Stomach (tissue), 4 donors: ENCODE data around the gene PAH.

Experiments used
- CTCF ChIP-seq, 7 experiments: fragments of 450-650 bp in 4 of 7; fragments of 200-600 bp in 3 of 7; sonication (generic) in 3 of 7; IDR thresholded peaks; one replicate each; pipeline ENCODE4 v1.5.1; 2016 to 2019; ENCODE audit warnings: antibody characterized with exemption in 7 of 7, control low read depth in 2 of 7, mild to moderate bottlenecking in 1 of 7
- POLR2A ChIP-seq, 4 donors: fragments of 450-650 bp; IDR thresholded peaks; one replicate each; pipeline ENCODE4 v1.6.1; 2016; ENCODE audit warnings: antibody characterized with exemption in 4 of 4, control low read depth in 2 of 4, mild to moderate bottlenecking in 1 of 4, moderate library complexity in 1 of 4

GRCh38 chr12:102873077-102873476 lies 44.0 kb downstream of the PAH start:
- TF ChIP-seq CTCF (IDR thresholded peaks at IDR 0.05) (no peak), POLR2A (IDR thresholded peaks at IDR 0.05) (no peak)
